ENCODE data around the gene SRM.
A peak's percentile ranks its signal among the peaks of the same experiment; 100 is the strongest.

Gene SRM

GRCh38 chr1:11046270-11046566, 13.6 kb downstream of the SRM start (continued):
- TF ChIP-seq ZNF132 (tag by site-specific recombination; IDR thresholded peaks at IDR 0.05; ENCODE audit: borderline replicate concordance) = no peak
- no peak for TF ChIP-seq ZSCAN16 (tag by site-specific recombination; IDR thresholded peaks at IDR 0.05)

DNA sequence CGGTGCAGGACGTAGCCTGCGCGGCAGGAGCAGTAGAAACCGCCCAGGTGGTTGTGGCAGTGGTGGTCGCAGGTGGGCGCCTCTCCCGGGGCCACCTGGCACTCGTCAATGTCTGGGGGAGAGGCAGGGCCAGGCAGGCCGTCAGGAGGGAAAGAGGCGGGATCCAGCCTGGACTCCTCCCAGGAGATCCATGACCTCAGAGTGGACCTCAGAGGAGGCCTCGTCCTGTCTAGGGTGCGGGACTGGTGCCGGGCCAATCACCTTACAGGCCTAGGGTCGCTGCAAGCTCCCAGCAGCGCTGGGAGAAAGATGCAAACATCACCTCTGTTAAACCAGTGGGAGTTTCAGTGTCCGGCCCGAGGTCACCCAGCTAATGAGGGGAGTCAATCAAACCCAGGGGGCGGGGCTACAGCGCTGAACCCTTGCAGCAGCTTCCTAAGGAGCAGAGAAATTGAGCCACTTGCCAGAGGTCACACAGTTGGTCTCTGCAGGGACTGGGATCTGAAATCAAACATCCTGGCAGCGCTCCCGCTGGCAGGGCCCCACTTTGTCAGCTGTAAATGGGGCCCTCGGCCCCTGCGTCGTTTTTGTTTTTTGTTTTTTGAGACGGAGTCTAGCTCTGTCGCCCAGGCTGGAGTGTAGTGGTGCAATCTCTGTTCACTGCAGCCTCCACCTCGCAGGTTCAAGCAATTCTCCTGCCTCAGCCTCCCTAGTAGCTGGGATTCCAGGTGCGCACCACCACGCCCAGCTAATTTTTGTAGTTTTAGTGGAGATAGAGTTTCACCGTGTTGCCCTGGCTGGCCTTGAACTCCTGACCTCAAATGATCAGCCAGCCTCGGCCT, 14.2 kb downstream of the SRM start:
- Histone ChIP-seq H3K36me3 (ENCODE audit: control insufficient read depth in 2 of 2, insufficient read depth in 1 of 2, low read length in 2 of 2) (no peaks in the 10 kb centered on the region), H3K9me3 (ENCODE audit: control insufficient read depth, insufficient read depth, low read depth, low read length) (no peaks in the 10 kb centered on the region), H3K4me1 (ENCODE audit: control insufficient read depth, insufficient read depth, low read length) (no peaks in the 10 kb centered on the region), H3K27ac (ENCODE audit: extremely low read depth, low read depth, low read length) (no peak overlapping the region), H3K4me3 (ENCODE audit: low read depth, low read length) (no peak overlapping the region)
- TF ChIP-seq SP2 (tag by site-specific recombination; IDR thresholded peaks at IDR 0.05) (peak; percentile 33; the same call in 1 of the 2 replicates), ZNF221 (tag by site-specific recombination; IDR thresholded peaks at IDR 0.05; ENCODE audit: borderline replicate concordance) (no peak)
- POLR2A ChIA-PET = no interaction called here
- CTCF ChIA-PET = interaction anchor here (0.6 to 7.3 kb wide), 2 partner anchors 8 to 11 kb away, joined by 3 to 47 read pairs; no protein-coding TSS in a partner anchor

DNA sequence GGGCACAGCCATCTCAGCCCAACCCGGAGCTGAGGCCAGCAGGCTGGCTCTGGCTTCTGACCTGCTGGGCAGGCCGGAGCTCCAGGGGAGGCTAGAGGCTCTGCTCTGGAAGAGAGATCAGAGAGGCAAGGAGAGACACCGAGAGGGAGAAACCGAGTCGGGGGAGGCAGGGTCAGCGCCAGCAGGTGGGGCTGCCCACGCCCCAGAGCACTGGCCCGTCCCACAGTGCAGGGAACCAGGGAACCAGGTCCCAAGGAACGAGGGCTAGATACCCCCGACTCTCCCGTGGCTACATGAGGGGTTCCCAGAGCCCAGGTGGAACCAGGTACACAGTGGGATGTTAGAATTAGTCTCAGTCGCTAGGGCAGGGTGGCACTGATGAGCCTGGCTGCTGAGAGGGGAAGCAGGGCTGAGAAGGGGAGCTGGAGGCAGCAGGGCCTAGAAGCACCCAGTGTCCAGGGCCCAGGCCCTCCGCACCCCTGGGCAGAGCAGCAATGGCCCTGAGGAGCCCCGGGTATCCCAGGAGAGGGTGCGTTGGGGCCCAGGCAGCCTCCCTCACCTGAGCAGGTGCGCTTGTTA, 14.9 kb downstream of the SRM start:
- CTCF ChIA-PET = interaction anchor here (0.6 to 7.3 kb wide), 2 partner anchors 7 to 10 kb away, joined by 3 to 47 read pairs; no protein-coding TSS in a partner anchor
- TF ChIP-seq ZNF600 (tag by site-specific recombination; IDR thresholded peaks at IDR 0.05) = no peak
- no peak for TF ChIP-seq ZNF37A (tag by site-specific recombination; IDR thresholded peaks at IDR 0.05)
- TF ChIP-seq ZNF280C (tag by site-specific recombination; IDR thresholded peaks at IDR 0.05) = no peak
- no peak for TF ChIP-seq ZNF155 (tag by site-specific recombination; IDR thresholded peaks at IDR 0.05)
- TF ChIP-seq ZNF449 (tag by site-specific recombination; IDR thresholded peaks at IDR 0.05) = 0 out of 2 replicates have a peak, but pooled peaks have one; percentile 36
- no peak for TF ChIP-seq KLF1 (tag by site-specific recombination; IDR thresholded peaks at IDR 0.05)
- TF ChIP-seq GLIS2 (tag by site-specific recombination; IDR thresholded peaks at IDR 0.05) = no peak
- TF ChIP-seq ZFHX2 (tag by site-specific recombination; conservative IDR thresholded peaks at IDR 0.05) = no peak
- Histone ChIP-seq H3K9me3 (ENCODE audit: control insufficient read depth, insufficient read depth, low read depth, low read length) (no peaks in the 10 kb centered on the region), H3K4me1 (ENCODE audit: control insufficient read depth, insufficient read depth, low read length) (no peaks in the 10 kb centered on the region), H3K4me3 (ENCODE audit: low read depth, low read length) (no peak overlapping the region), H3K36me3 (ENCODE audit: control insufficient read depth in 2 of 2, insufficient read depth in 1 of 2, low read length in 2 of 2) (no peaks in the 10 kb centered on the region), H3K27ac (ENCODE audit: extremely low read depth, low read depth, low read length) (no peak overlapping the region)
- POLR2A ChIA-PET = no interaction called here

DNA sequence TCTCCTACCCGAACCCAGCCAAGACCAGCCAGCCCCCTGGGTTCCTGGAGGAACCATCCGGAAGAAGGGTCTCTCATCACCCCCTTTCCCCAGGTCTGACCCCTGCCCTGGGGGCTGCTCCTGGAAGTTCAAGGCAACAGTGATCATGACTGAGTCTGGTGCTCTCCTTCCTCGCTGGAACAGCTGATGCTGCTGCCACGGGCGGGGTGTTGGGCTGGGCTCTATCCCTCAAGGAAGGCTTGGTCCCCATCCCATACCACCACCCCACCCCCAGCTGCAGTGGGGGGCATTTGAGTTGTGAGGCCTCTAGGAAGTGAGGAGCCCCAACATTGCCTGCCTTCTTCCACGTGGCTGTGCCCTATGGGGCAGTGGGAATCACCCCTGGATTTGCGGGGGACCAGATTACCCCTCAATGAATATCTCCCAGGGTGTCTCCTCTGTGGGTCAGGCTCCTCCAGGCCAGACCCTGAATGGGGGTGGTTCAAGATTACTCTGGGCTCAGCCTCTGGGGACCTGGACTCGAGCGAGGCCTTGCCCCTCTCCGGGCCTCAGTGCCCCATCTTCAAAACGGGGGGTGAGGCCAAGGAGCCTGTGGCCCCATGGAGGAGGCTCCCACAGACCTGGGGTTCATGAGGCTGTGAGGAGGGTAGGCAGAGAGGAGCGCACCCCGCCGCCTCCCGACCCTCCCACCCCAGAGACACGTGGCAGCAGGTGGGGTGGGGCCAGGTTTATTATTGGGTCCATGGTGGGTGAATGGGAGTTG, 15.6 kb downstream of the SRM start:
- no peak overlapping the region for H3K27ac ChIP-seq (ENCODE audit: extremely low read depth, low read depth, low read length)
- H3K4me1 ChIP-seq (ENCODE audit: control insufficient read depth, insufficient read depth, low read length) = no peaks in the 10 kb centered on the region
- POLR2A ChIA-PET = no interaction called here
- H3K36me3 ChIP-seq (ENCODE audit: control insufficient read depth in 2 of 2, insufficient read depth in 1 of 2, low read length in 2 of 2) = no peaks in the 10 kb centered on the region
- CTCF ChIA-PET = no interaction called here
- H3K4me3 ChIP-seq (ENCODE audit: low read depth, low read length) = no peak overlapping the region
- H3K9me3 ChIP-seq (ENCODE audit: control insufficient read depth, insufficient read depth, low read depth, low read length) = no peaks in the 10 kb centered on the region
- TF ChIP-seq ZBTB7A (tag by site-specific recombination; IDR thresholded peaks at IDR 0.05; ENCODE audit: low read depth) (no peak), ZNF423 (tag by site-specific recombination; IDR thresholded peaks at IDR 0.05) (no peak), ZNF266 (tag by site-specific recombination; IDR thresholded peaks at IDR 0.05; ENCODE audit: low read depth) (no peak), ZNF639 (tag by site-specific recombination; IDR thresholded peaks at IDR 0.05) (no peak), CTCF (tag by site-specific recombination; IDR thresholded peaks at IDR 0.05) (no peak), ZNF777 (tag by site-specific recombination; IDR thresholded peaks at IDR 0.05; ENCODE audit: borderline replicate concordance) (no peak), ZSCAN4 (tag by site-specific recombination; IDR thresholded peaks at IDR 0.05) (no peak)

Data from HEK293 (cell line).